K562 (cell line): ENCODE data around the gene ETS2. TPM values are rescaled to one million over a fixed set of nuclear protein-coding genes. Genes with fewer than 3 reads are reported as not detected.

Experiments used
- CC2D1A ChIP-seq: fragments of 450-650 bp; IDR thresholded peaks from 2 replicates; pipeline ENCODE4 v1.6.1; 2017; ENCODE audit warnings: mild to moderate bottlenecking
- CHD4 ChIP-seq: fragments of 200-600 bp; sonication (generic); IDR thresholded peaks from 3 replicates; pipeline ENCODE4 v1.6.1; 2012; ENCODE audit warnings: low read depth, mild to moderate bottlenecking, mixed read lengths, low read length, inconsistent platforms; ENCODE audit not compliant: insufficient read depth, insufficient replicate concordance, poor library complexity, severe bottlenecking
- ESRRA ChIP-seq: fragments of 450-650 bp; IDR thresholded peaks from 2 replicates; pipeline ENCODE4 v1.6.1; 2014; ENCODE audit warnings: low read depth, mild to moderate bottlenecking, moderate library complexity, borderline replicate concordance
- ETV5 ChIP-seq: sonication (generic); formaldehyde crosslinking; IDR thresholded peaks from 2 replicates; pipeline ENCODE4 v1.4.0; 2020; ENCODE audit warnings: low read depth, mild to moderate bottlenecking, missing genetic modification reagents
- FOXK2 ChIP-seq, 2 experiments: fragments of 450-650 bp; IDR thresholded peaks in 1 of 2; conservative IDR thresholded peaks in 1 of 2; 2 replicates each; pipeline ENCODE4 v1.6.1; 2016; ENCODE audit warnings: low read depth in 2 of 2, mild to moderate bottlenecking in 1 of 2
- HMGXB4 ChIP-seq: sonication (generic); formaldehyde crosslinking; IDR thresholded peaks from 2 replicates; pipeline ENCODE4 v1.8.1; 2023; ENCODE audit warnings: mild to moderate bottlenecking, missing genetic modification reagents
- LCOR ChIP-seq: sonication (generic); formaldehyde crosslinking; IDR thresholded peaks from 2 replicates; pipeline ENCODE4 v1.8.0; 2022; ENCODE audit warnings: mild to moderate bottlenecking, missing genetic modification reagents
- MEIS2 ChIP-seq: fragments of 450-650 bp; IDR thresholded peaks from 2 replicates; pipeline ENCODE4 v1.6.1; 2014; ENCODE audit warnings: mild to moderate bottlenecking; ENCODE audit not compliant: partially characterized antibody
- MYC ChIP-seq, 2 experiments: fragments of 250-450 bp in 1 of 2; sonication (Bioruptor Pico) in 1 of 2; IDR thresholded peaks; 2 replicates each; pipeline versions ENCODE4 v1.5.1 to v1.6.1; 2012 to 2021; ENCODE audit warnings: low read depth in 2 of 2, borderline replicate concordance in 1 of 2, improper control_type of control experiment in 1 of 2, low read length in 1 of 2, mild to moderate bottlenecking in 1 of 2, moderate library complexity in 1 of 2
- NFRKB ChIP-seq: fragments of 450-650 bp; IDR thresholded peaks from 2 replicates; pipeline ENCODE4 v1.6.1; 2016; ENCODE audit warnings: low read depth
- POLR2B ChIP-seq: fragments of 450-650 bp; IDR thresholded peaks from 2 replicates; pipeline ENCODE4 v1.6.1; 2018; ENCODE audit warnings: low read depth; ENCODE audit not compliant: partially characterized antibody
- TAF1 ChIP-seq: IDR thresholded peaks from 2 replicates; pipeline ENCODE4 v1.6.1; 2011; ENCODE audit warnings: mild to moderate bottlenecking, low read length, moderate library complexity; ENCODE audit not compliant: insufficient read depth, control insufficient read depth, severe bottlenecking; ENCODE audit errors: extremely low read depth
- TBP ChIP-seq: optimal IDR thresholded peaks from 2 replicates; pipeline ENCODE3; 2011; ENCODE audit warnings: low read depth, low read length, improper control_type of control experiment
- XRCC4 ChIP-seq: IDR thresholded peaks from one replicate; pipeline ENCODE4 v1.6.1; 2011; ENCODE audit not compliant: insufficient read depth, insufficient read length; ENCODE audit errors: extremely low read depth
- ZNF232 ChIP-seq: sonication (generic); formaldehyde crosslinking; IDR thresholded peaks from 2 replicates; pipeline ENCODE4 v1.8.0; 2022; ENCODE audit warnings: mild to moderate bottlenecking, missing genetic modification reagents
- ZNF24 ChIP-seq: fragments of 450-650 bp; IDR thresholded peaks from 2 replicates; pipeline ENCODE4 v1.6.1; 2016
- ZNF778 ChIP-seq: fragments of 450-650 bp; formaldehyde crosslinking; IDR thresholded peaks from 2 replicates; pipeline ENCODE4 v1.4.0; 2020; ENCODE audit warnings: mild to moderate bottlenecking, moderate library complexity
- polyA plus RNA-seq, 8 experiments: library from polyadenylated mRNA; depleted of rRNA in 4 of 8; stranded (reverse) in 5 of 8; unstranded in 3 of 8; fragments of >200 nt; fragmentation: Nextera tagmentation in 2 of 8; fragmentation: Illumina TruSeq in 1 of 8; extraction: Ambion mirVana in 2 of 8; extraction: Trizol in 1 of 8; gene quantifications; 2 replicates each; pipeline versions ENCODE4 v1.2.1 to v1.2.3, GENCODE V29; 2011 to 2014; ENCODE audit warnings: inconsistent platforms in 1 of 8, missing spikeins in 1 of 8
- total RNA-seq, 7 experiments: library from RNA; depleted of rRNA in 6 of 7; stranded (reverse); fragments of >200 nt in 6 of 7; fragmentation: Illumina TruSeq in 2 of 7; extraction: Trizol in 2 of 7; gene quantifications; 2 replicates each; pipeline versions ENCODE4 v1.2.1 to v1.2.3, GENCODE V29; 2011 to 2021; ENCODE audit warnings: low replicate concordance in 1 of 7
- TF ChIP-seq, protein P1 (sequence below): fragments of 250-450 bp; sonication (Bioruptor Pico); IDR thresholded peaks from 2 replicates; pipeline ENCODE4 v1.5.0; 2021
- TF ChIP-seq, protein P2 (sequence below): fragments of 450-650 bp; formaldehyde crosslinking; conservative IDR thresholded peaks from 2 replicates; pipeline ENCODE4 v1.4.0; 2022; ENCODE audit warnings: mild to moderate bottlenecking, missing genetic modification characterization

ETS2 gene
- total and polyA plus RNA-seq, 9 of the 15 experiments (the other 6 are each of a cell fraction or from before 2014, with no cell fraction given), result 1.7 to 24.4 (median 12.2) TPM

DNA sequence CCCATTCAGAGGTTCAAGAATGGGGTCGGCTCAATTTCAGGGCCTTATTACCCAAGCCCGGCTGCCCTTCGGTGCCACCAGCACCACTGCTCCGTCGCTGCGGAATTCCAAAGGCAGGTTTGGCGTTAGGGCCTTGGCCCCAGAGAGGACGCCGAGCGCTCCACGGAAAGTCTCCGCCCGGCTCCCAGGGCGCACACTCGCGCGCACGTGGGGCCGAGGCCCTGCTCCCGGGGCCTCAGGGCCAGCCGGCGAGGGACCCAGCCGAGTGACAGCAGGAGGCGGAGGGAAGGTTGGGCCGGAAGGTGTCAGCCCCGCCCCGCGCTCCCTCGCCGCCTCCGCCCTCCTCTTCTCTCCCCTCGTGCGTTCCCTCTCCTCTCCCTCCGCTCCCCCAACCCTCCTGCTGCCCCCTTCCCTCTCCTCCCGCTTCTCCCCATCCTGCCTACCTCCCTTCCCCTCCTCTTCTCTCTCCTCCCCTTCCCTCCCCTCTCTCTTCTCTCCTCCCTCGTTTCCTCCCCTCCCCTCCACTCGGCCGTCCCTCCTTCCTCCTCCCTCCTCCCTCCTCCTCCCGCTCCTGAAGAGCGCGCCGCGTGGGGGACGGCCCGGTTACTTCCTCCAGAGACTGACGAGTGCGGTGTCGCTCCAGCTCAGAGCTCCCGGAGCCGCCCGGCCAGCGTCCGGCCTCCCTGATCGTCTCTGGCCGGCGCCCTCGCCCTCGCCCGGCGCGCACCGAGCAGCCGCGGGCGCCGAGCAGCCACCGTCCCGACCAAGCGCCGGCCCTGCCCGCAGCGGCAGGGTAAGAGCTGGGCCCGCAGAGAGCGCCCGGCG lies at the start of gene ETS2 (continued):
- TF ChIP-seq ETV5, result peak; percentile 10; the same call in 1 of the 2 replicates
- no peak for TF ChIP-seq XRCC4
- TF ChIP-seq TAF1, result peak; percentile 95
- no peak for TF ChIP-seq CHD4
- TF ChIP-seq, protein P1, sequence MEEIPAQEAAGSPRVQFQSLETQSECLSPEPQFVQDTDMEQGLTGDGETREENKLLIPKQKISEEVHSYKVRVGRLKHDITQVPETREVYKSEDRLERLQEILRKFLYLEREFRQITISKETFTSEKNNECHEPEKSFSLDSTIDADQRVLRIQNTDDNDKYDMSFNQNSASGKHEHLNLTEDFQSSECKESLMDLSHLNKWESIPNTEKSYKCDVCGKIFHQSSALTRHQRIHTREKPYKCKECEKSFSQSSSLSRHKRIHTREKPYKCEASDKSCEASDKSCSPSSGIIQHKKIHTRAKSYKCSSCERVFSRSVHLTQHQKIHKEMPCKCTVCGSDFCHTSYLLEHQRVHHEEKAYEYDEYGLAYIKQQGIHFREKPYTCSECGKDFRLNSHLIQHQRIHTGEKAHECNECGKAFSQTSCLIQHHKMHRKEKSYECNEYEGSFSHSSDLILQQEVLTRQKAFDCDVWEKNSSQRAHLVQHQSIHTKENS (CRISPR knock-in tag), result no peak
- TF ChIP-seq ZNF24, result peak; percentile 35; the same call in 1 of the 2 replicates
- no peak for TF ChIP-seq ZNF232
- no peak for TF ChIP-seq ESRRA
- TF ChIP-seq MYC (IDR thresholded peaks at IDR 0.05; ENCODE audit: low read depth, low read length), result peak; percentile 90
- TF ChIP-seq MYC (CRISPR knock-in tag; IDR thresholded peaks at IDR 0.05; ENCODE audit: borderline replicate concordance, low read depth), result peak; percentile 81; the same call in 1 of the 2 replicates
- TF ChIP-seq, protein P2, sequence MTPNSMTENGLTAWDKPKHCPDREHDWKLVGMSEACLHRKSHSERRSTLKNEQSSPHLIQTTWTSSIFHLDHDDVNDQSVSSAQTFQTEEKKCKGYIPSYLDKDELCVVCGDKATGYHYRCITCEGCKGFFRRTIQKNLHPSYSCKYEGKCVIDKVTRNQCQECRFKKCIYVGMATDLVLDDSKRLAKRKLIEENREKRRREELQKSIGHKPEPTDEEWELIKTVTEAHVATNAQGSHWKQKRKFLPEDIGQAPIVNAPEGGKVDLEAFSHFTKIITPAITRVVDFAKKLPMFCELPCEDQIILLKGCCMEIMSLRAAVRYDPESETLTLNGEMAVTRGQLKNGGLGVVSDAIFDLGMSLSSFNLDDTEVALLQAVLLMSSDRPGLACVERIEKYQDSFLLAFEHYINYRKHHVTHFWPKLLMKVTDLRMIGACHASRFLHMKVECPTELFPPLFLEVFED (CRISPR knock-in tag), result 0 out of 2 replicates have a peak, but pooled peaks have one; percentile 68
- peak; percentile 77; the same call in 1 of the 2 replicates for TF ChIP-seq HMGXB4 (CRISPR knock-in tag)
- peak; percentile 64 for TF ChIP-seq LCOR
- peak; percentile 55 to 66; a peak in 3 of 4 replicates for TF ChIP-seq FOXK2 (conservative IDR thresholded peaks at IDR 0.05 in 1 of 2, IDR thresholded peaks at IDR 0.05 in 1 of 2; ENCODE audit: low read depth in 2 of 2)
- peak; percentile 66; the same call in 1 of the 2 replicates for TF ChIP-seq NFRKB
- peak; percentile 96 for TF ChIP-seq TBP
- TF ChIP-seq POLR2B, result peak; percentile 90
- no peak for TF ChIP-seq ZNF778
- TF ChIP-seq MEIS2, result peak; percentile 33
- TF ChIP-seq CC2D1A, result peak; percentile 71
